ENCODE measurements around the gene PAX8. TPM values are rescaled to one million over a fixed set of nuclear protein-coding genes. Genes with fewer than 3 reads are reported as not detected.
"Not testable (repeated sequence)": the region's sequence is repeated elsewhere in the genome, so short reads cannot be mapped to it uniquely, and the experiment has no call there.

PAX8 gene
- total RNA-seq, 2 donors from 2014 or later, result 0.13 to 1.9 TPM

GRCh38 chr2:113242327-113242726 is 36.4 kb downstream of the PAX8 start:
- no peak for DNase-seq
- intact Hi-C loops (cut with DNase I), result no loop called here
- ATAC-seq, result no peak

DNA sequence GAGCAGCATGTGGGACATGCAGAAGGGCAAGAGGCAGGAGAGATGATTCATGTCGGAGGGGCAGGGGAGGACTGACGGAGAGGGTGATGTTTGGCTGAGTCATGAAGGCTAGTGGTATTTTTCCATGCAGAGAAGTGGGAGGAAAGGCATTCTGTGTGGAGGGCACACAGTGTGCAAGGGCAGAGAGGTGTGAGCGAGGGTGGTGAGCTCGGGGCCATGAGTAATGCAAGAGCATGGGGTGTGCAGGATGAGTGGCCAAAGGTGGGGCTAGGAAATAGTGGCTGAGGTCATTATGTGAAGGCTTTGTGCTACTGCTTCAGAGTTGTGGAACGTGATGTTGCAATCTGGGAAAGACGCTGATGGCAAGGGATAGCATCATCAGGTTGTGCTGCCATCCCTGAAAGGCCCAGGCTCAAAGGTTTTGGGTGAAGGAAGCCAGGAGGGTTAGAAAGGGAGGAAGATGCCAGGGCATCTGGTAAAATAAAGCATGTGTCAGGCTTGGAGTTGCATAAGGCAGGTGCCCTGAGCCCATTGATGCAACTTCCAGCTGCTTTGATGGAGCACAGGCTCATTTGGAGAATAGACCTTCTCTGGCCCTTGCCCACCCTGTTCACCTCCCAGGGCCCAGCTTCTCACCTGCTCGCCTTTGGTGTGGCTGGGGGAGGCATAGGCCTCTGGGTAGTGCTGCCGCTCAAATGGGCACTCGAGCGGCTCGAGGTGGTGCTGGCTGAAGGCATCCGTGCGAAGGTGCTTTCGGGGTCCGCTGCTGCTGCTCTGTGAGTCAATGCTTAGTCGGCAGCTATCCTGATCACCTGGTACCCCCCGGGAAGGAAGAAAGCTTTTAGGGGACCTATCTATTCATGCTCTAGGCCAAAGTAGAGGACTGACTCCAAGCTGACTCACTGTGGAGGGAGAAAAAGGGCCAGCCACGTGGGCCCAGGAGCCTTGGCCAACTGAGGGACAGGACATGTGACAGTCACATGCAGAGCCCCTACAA is 37.5 kb downstream of the PAX8 start:
- ATAC-seq, result peak; percentile 64 to 95
- intact Hi-C loops (cut with DNase I), result no loop called here
- DNase-seq, result peak; percentile 86

DNA sequence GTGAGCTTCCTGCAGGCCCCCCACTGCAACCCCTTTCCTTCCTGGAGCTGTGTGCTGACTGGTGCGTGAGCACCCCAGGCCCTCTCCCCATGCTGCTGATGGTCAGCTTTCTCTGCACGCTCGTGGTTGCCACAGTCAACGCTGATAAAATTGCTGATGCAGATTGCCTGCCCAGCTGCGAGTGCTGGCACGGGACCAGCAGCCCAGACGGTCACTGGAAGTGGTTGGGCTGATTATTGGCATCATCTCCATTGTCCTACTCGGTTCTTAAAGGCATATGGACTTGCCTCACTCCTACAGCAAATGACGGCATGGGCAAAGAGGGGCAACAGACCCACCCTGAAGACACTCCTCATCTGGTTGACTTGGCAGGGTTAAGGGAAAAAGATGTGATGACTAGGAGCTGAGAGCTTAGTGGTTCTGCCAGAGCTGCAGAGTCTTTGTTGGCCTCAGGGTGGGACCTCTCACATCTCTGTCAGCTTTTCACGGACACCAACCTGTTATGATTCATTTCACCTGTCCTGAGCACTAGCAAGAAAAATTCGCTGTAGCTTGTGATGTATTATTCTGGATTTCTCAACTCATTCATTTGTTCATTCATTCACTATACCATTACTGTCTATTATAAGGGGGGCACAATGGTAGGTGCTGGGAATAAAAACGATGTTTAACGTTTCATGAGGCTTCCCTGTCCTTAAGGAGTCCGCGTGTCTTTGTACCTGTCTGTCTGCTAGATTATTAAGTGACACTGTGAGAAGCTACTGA is 38.4 kb downstream of the PAX8 start:
- ATAC-seq, result peak; percentile 74 to 83
- DNase-seq, result peak; percentile 93
- intact Hi-C loops (cut with DNase I), result no loop called here

GRCh38 chr2:113238871-113239839 is 39.6 kb downstream of the PAX8 start:
- ATAC-seq (no peak), DNase-seq (no peak)
- intact Hi-C loops (cut with DNase I), result no loop called here

- ATAC-seq (no peak), DNase-seq (no peak)
- intact Hi-C loops (cut with DNase I), result no loop called here
Measured at GRCh38 chr2:113237604-113238160, 41.0 kb downstream of the PAX8 start.

GRCh38 chr2:113236367-113237159 is 42.2 kb downstream of the PAX8 start:
- ATAC-seq, result no peak
- no peak for DNase-seq
- intact Hi-C loops (cut with DNase I), result no loop called here

- DNase-seq; intact Hi-C loops (cut with DNase I): not testable (repeated sequence)
- ATAC-seq, result peak in 1 of 2 donors; percentile 59
Measured at GRCh38 chr2:113235347-113236226, 43.1 kb downstream of the PAX8 start.

GRCh38 chr2:113234721-113235346 is 43.9 kb downstream of the PAX8 start:
- DNase-seq, result no peak
- ATAC-seq, result no peak
- intact Hi-C loops (cut with DNase I), result no loop called here

GRCh38 chr2:113233593-113234550 is 44.8 kb downstream of the PAX8 start:
- peak; percentile 47 for DNase-seq

DNA sequence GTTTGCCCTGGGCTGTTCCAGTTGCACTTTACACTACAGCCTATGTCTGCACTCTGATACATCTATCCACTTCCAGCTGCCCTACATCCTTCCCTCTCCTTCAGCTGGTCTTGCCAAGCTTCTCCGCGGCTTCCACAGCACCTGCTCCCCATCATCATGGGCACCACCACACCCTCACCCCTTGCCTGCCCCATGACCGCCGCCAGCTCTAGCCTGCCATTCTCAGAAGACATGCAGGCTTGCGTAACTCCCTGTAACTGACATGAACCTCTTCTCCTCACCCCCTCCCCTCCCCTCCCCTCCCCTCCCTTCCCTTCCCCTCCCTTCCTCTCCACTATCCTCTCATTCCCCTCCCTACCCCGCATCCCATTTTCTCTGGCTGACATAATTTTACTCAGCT is 46.0 kb downstream of the PAX8 start:
- intact Hi-C loops (cut with DNase I), result no loop called here
- DNase-seq (no peak), ATAC-seq (peak in 1 of 2 donors; percentile 42)

More at GRCh38 chr2:113233593-113234550, 44.8 kb downstream of the PAX8 start:
- intact Hi-C loops (cut with DNase I), result no loop called here
- peak in 1 of 2 donors; percentile 77 for ATAC-seq

DNA sequence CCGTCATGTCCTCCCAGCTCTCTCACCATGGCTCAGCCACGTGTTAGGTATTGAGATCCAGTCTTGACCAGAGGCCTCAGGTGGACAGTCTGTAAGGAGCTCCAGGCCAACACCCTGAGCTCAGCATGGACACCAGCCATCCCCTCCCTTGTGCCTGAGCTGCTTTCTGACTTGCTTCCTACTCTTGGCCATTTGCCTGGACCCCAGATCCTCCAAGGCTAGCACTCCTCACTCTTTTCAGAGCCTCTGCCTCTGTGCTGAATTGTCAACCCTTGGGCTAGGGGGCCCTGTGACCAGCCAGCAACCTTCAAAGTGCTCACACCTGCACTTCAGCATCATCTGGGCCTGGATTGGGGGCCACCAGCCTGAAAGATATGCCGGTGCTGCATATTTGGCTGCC is 46.6 kb downstream of the PAX8 start:
- intact Hi-C loops (cut with DNase I), result no loop called here
- no peak for ATAC-seq

DNA sequence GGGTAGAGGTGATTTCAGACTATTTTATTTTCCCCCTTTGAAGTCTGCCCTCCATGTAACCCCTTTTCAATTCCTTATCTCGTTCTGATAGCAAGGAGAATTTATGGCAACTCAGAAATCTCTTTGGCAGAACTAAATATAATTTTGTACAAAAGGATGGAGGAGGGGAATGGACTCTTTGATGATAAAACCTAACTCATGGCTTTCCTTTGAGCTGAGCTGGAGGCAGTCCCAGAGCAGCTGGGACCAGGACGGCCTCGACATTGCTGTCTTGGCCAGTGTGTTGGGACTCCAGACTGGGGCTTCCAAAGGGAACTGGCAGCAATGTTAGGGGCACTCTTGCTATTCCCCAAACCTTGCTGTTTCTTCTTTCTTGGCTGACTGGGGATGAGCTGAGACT is 47.7 kb downstream of the PAX8 start:
- intact Hi-C loops (cut with DNase I), result no loop called here
- DNase-seq (no peak), ATAC-seq (peak in 1 of 2 donors; percentile 14)

More for the DNA sequence above, 46.6 kb downstream of the PAX8 start:
- no peak for DNase-seq

GRCh38 chr2:113230531-113230930 is 48.2 kb downstream of the PAX8 start:
- ATAC-seq (peak in 1 of 2 donors; percentile 45), DNase-seq (no peak)
- intact Hi-C loops (cut with DNase I), result no loop called here

- intact Hi-C loops (cut with DNase I), result no loop called here
- DNase-seq (no peak), ATAC-seq (no peak)
Measured at GRCh38 chr2:113229795-113230194, 48.9 kb downstream of the PAX8 start.

GRCh38 chr2:113228991-113229716 is 49.6 kb downstream of the PAX8 start:
- DNase-seq (no peak), ATAC-seq (no peak)
- intact Hi-C loops (cut with DNase I), result no loop called here

Data from left cardiac atrium (tissue), 4 donors.